Ishikawa (cell line): ENCODE measurements around the gene SPIRE2.

Experiments used
- CEBPB ChIP-seq: IDR thresholded peaks from 2 replicates; pipeline ENCODE4 v1.6.1; 2012
- CREB1 ChIP-seq: IDR thresholded peaks from 2 replicates; pipeline ENCODE4 v1.6.1; 2012; ENCODE audit warnings: low read depth
- EGR1 ChIP-seq: IDR thresholded peaks from 2 replicates; pipeline ENCODE4 v1.6.1; 2012
- EP300 ChIP-seq: IDR thresholded peaks from 2 replicates; pipeline ENCODE4 v1.6.1; 2012; ENCODE audit warnings: borderline replicate concordance
- FOXM1 ChIP-seq: IDR thresholded peaks from 2 replicates; pipeline ENCODE4 v1.6.1; 2012; ENCODE audit warnings: low read depth, borderline replicate concordance
- MAX ChIP-seq: IDR thresholded peaks from 2 replicates; pipeline ENCODE4 v1.6.1; 2012
- NFIC ChIP-seq: IDR thresholded peaks from 2 replicates; pipeline ENCODE4 v1.6.1; 2012
- RAD21 ChIP-seq: IDR thresholded peaks from 2 replicates; pipeline ENCODE4 v1.6.1; 2012; ENCODE audit warnings: low read depth
- REST ChIP-seq: IDR thresholded peaks from 2 replicates; pipeline ENCODE4 v1.6.1; 2012; ENCODE audit warnings: low read depth, mild to moderate bottlenecking
- TAF1 ChIP-seq: IDR thresholded peaks from 2 replicates; pipeline ENCODE4 v1.6.1; 2012; ENCODE audit warnings: low read depth, mild to moderate bottlenecking
- TEAD4 ChIP-seq: IDR thresholded peaks from 2 replicates; pipeline ENCODE4 v1.6.1; 2012
- YY1 ChIP-seq: IDR thresholded peaks from 2 replicates; pipeline ENCODE4 v1.6.1; 2012; ENCODE audit warnings: low read depth

GRCh38 chr16:89905511-89906139 is 77.3 kb downstream of the SPIRE2 start:
- TF ChIP-seq RAD21, result no peak
- no peak for TF ChIP-seq EP300
- no peak for TF ChIP-seq TAF1
- no peak for TF ChIP-seq REST
- TF ChIP-seq FOXM1, result no peak
- TF ChIP-seq CEBPB, result no peak
- no peak for TF ChIP-seq YY1
- no peak for TF ChIP-seq TEAD4
- TF ChIP-seq MAX, result no peak
- no peak for TF ChIP-seq NFIC
- no peak for TF ChIP-seq CREB1
- TF ChIP-seq EGR1, result no peak
